ENCODE data around the gene PPP1R36.
"Not testable (repeated sequence)": the region's sequence is repeated elsewhere in the genome, so short reads cannot be mapped to it uniquely, and the experiment has no call there.

Gene PPP1R36

DNA sequence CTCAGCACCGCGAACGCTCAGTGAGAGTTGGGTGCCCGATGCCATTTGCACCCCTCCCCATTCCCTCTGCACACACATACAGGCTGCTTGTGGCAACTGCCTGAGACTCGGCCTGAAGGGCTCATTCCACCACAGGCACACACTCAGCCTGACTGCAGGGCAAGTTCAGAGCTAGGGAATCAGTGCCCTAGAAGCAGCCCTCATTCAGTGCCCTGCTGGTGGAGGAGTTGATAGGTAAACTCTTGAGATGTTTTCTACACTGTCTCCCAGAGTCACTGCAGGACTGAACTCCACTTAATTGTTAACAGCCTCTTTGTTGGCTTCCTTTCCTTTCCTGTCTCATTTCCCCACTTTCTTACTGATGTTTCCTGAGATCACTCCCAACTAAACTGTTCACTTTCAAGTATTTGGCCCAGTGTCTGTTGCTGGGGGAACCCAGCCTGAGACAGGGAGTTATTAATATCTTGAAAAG lies 16.9 kb downstream of the PPP1R36 start:
- intact Hi-C loops (cut with DNase I; ENCODE audit: low total_unique reads): no loop called here
- TF ChIP-seq, protein P1, sequence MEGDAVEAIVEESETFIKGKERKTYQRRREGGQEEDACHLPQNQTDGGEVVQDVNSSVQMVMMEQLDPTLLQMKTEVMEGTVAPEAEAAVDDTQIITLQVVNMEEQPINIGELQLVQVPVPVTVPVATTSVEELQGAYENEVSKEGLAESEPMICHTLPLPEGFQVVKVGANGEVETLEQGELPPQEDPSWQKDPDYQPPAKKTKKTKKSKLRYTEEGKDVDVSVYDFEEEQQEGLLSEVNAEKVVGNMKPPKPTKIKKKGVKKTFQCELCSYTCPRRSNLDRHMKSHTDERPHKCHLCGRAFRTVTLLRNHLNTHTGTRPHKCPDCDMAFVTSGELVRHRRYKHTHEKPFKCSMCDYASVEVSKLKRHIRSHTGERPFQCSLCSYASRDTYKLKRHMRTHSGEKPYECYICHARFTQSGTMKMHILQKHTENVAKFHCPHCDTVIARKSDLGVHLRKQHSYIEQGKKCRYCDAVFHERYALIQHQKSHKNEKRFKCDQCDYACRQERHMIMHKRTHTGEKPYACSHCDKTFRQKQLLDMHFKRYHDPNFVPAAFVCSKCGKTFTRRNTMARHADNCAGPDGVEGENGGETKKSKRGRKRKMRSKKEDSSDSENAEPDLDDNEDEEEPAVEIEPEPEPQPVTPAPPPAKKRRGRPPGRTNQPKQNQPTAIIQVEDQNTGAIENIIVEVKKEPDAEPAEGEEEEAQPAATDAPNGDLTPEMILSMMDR (IDR thresholded peaks at IDR 0.05): no peak
- Histone ChIP-seq H3K4me3 (no peak overlapping the region), H3K36me3 (no peaks in the 10 kb centered on the region), H3K9me3 (no peaks in the 10 kb centered on the region), H3K27ac (peak overlapping the region; percentile 76 to 80), H3K27me3 (no peaks in the 10 kb centered on the region), H3K4me1 (peaks cover 4 to 44% (median 35%) of the 10 kb centered on the region in 4 donors)
- no peak for DNase-seq

DNA sequence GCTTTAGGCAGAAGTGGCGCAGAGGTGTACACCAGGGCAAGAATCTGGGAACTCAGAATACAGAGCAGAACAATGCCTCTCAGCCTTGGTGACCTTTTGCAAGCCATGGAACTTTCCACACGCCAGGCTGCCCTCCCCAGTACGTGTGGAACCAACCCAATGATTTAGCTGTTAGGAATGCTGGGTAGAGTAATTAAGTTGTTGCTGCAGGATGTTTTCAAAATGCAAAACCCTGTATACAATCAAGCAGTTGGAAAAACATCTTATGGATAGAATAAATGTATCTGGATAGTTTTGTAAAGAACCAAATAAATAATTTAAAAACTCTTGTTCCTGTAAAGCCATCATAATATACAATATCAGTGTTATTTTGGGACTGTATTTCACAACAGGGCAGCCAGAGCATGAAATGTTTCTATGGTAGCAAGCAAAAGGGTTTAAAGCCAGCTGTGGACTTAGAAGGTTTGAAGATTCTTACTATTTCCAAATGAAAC lies 19.4 kb downstream of the PPP1R36 start:
- TF ChIP-seq, protein P1 (IDR thresholded peaks at IDR 0.05): no peak
- H3K27ac ChIP-seq: peak overlapping the region; percentile 76 to 80
- peak; percentile 74 to 88 for DNase-seq
- H3K4me3 ChIP-seq: no peak overlapping the region
- H3K4me1 ChIP-seq: peaks cover 4 to 56% (median 36%) of the 10 kb centered on the region in 4 donors
- intact Hi-C loops (cut with DNase I; ENCODE audit: low total_unique reads): no loop called here
- no peaks in the 10 kb centered on the region for H3K36me3 ChIP-seq
- H3K9me3 ChIP-seq: no peaks in the 10 kb centered on the region
- no peaks in the 10 kb centered on the region for H3K27me3 ChIP-seq

DNA sequence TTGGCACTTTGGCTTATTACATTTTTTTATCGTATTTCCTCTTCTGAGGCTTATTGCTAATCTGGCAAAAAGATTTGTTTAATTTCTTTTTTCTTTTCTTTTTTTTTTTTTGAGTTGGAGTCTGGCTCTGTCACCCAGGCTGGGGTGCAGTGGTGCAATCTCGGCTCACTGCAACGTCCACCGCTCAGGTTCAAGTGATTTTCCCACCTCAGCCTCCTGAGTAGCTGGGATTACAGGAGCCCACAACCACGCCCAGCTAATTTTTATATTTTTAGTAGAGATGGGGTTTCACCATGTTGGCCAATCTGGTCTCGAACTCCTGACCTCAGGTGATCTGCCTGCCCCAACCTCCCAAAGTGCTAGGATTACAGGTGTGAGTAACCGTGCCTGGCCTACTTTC lies 19.9 kb downstream of the PPP1R36 start:
- H3K9me3 ChIP-seq; H3K4me3 ChIP-seq; H3K27me3 ChIP-seq; H3K36me3 ChIP-seq; intact Hi-C loops (cut with DNase I; ENCODE audit: low total_unique reads): not testable (repeated sequence)
- peaks cover 4 to 56% (median 36%) of the 10 kb centered on the region in 4 donors for H3K4me1 ChIP-seq
- peak in 1 of 2 donors; percentile 30 for DNase-seq
- H3K27ac ChIP-seq: peak overlapping the region; percentile 76 to 80

DNA sequence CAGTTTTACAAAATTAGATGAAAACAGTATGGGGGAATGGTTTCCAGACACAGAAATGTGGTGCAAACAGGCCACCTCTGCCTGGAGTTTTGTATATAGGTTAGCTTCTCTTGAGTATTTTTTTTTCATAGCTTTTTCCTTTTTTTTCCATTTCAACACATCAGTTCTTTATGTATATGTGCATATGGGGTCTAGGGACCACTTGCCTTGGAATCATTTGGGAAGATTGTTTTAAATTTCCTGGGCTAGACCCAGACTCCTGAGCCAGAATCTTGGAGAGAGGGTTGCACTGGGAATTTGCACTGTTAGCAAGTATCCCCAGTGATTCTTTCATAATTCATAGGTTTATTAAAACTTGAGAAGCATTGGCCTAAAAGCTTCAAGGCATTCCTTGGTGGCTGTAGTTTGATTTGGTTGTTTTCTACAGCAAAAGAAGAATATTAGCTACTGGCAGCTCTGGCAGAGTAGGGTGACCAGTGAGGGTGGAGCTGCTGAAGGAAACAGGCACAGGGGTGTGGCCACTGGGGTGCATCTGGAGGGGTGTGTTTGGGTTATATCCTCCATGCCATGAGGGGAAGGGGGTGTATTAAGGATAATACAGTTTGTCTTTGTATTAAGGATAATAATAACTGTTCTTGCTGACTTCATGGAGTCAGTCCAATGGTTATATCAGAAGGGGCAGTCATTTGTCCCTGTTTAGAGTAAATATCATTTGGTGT lies 22.8 kb downstream of the PPP1R36 start:
- Histone ChIP-seq H3K27me3 (no peaks in the 10 kb centered on the region), H3K4me1 (peaks cover 4 to 40% (median 23%) of the 10 kb centered on the region in 4 donors), H3K27ac (peak overlapping the region; percentile 17 to 27), H3K4me3 (no peak overlapping the region), H3K9me3 (no peaks in the 10 kb centered on the region), H3K36me3 (no peaks in the 10 kb centered on the region)
- DNase-seq: no peak
- TF ChIP-seq, protein P1 (IDR thresholded peaks at IDR 0.05): no peak
- intact Hi-C loops (cut with DNase I; ENCODE audit: low total_unique reads): no loop called here

DNA sequence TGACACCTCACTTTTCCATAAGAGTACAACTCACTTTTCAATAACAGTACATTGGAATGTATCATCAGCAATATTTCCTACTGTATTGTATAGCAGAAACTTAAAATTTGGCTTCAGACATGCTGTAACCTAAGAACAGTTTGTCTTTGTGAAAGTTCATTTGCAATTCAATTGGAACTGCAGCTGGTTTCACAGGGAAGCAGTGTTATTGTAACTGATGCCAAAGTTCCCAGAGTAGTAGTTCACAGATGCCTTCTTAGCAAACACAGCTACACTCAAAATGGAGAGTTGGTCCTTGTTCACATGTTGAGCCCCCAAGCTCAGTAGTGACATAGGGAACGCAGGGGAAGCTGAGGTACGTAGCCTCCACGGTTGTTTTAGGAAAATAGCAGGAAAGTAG lies 23.3 kb downstream of the PPP1R36 start:
- Histone ChIP-seq H3K36me3 (no peaks in the 10 kb centered on the region), H3K4me1 (peaks cover 4 to 34% (median 17%) of the 10 kb centered on the region in 4 donors), H3K4me3 (no peak overlapping the region), H3K27me3 (no peaks in the 10 kb centered on the region), H3K27ac (peak overlapping the region; percentile 17 to 41), H3K9me3 (no peaks in the 10 kb centered on the region)
- intact Hi-C loops (cut with DNase I; ENCODE audit: low total_unique reads): no loop called here
- TF ChIP-seq, protein P1 (IDR thresholded peaks at IDR 0.05): no peak
- DNase-seq: no peak

DNA sequence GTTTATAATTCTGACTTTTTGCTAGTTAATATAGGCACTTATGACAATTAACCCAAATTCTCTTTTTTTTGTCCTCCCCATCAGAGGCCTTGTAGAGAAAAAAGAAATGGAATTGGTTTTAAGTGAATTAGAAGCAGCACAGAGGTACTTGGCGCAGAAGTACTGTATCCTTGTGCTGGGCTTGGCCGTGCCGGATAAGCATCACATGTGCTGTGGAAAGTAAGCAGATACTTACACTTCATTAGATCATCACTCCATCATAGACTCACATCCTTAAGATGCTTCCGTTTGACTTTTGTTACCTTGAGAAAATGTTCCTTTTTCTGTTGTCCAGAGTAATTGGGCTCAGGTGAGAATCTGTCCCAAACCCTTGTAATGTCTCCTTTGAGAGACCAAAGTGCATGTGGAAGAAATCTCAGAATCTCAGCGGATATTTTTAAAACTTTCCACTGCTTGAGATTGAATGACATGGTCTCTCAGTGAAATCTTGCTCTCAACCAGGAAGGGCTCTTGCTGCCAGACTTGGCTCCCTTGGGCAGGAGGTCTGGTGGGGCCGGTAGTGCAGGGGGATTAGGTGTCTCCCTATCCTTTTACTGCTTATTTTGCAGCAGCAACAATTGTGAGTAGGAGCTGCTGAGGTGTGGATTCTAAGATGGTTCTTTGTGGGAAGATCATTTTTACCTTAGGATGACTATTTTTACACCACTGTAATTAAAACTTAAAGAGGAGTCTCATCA lies 24.8 kb downstream of the PPP1R36 start:
- H3K36me3 ChIP-seq: no peaks in the 10 kb centered on the region
- DNase-seq: no peak
- TF ChIP-seq, protein P1 (IDR thresholded peaks at IDR 0.05): no peak
- intact Hi-C loops (cut with DNase I; ENCODE audit: low total_unique reads): no loop called here
- H3K4me3 ChIP-seq: no peak overlapping the region
- no peaks in the 10 kb centered on the region for H3K9me3 ChIP-seq
- peak overlapping the region in 1 of 2 donors; percentile 1 for H3K27ac ChIP-seq
- no peaks in the 10 kb centered on the region for H3K27me3 ChIP-seq
- H3K4me1 ChIP-seq: peaks cover 0 to 22% (median 9%) of the 10 kb centered on the region in 4 donors

Measured in tibial artery (tissue), 4 donors.